Astrocyte (in vitro differentiated cells and primary cell): ENCODE measurements around the gene CERS6.

Experiments
- EZH2 ChIP-seq: IDR thresholded peaks from 2 replicates; pipeline ENCODE4 v1.6.1; 2012; ENCODE audit warnings: mild to moderate bottlenecking, low read length, inconsistent platforms; ENCODE audit not compliant: insufficient read depth
- TF ChIP-seq, protein P1 (sequence below): IDR thresholded peaks from 2 replicates; pipeline ENCODE4 v1.5.1; 2011; ENCODE audit warnings: low read depth, mild to moderate bottlenecking, inconsistent platforms, low read length, moderate library complexity; ENCODE audit not compliant: insufficient read depth

DNA sequence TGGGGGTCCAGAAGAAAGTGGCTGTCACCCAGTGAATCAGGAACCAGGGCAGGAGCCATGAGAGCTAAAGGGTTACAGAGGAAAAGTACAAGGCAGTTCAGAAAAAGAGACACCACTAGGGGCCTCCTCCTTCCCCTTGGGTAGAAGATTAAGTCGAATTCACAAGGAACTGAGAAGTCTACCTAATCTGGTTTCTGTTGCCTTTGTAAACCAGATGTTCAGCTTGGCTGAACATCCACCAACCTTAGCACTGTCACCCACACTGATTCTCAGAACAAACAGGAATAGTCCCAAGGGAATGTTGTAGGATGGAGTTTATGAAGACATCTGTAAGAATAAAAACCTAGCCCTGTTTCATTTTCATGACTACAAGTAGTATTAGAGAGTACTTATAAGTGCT lies 256.0 kb downstream of the CERS6 start:
- TF ChIP-seq, protein P1, sequence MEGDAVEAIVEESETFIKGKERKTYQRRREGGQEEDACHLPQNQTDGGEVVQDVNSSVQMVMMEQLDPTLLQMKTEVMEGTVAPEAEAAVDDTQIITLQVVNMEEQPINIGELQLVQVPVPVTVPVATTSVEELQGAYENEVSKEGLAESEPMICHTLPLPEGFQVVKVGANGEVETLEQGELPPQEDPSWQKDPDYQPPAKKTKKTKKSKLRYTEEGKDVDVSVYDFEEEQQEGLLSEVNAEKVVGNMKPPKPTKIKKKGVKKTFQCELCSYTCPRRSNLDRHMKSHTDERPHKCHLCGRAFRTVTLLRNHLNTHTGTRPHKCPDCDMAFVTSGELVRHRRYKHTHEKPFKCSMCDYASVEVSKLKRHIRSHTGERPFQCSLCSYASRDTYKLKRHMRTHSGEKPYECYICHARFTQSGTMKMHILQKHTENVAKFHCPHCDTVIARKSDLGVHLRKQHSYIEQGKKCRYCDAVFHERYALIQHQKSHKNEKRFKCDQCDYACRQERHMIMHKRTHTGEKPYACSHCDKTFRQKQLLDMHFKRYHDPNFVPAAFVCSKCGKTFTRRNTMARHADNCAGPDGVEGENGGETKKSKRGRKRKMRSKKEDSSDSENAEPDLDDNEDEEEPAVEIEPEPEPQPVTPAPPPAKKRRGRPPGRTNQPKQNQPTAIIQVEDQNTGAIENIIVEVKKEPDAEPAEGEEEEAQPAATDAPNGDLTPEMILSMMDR = no peak
- TF ChIP-seq EZH2 = no peak
